Retina (tissue), 1 donor: ENCODE results near the gene EPHB4.
"Not testable (repeated sequence)": the region's sequence is repeated elsewhere in the genome, so short reads cannot be mapped to it uniquely, and the experiment has no call there.

Experiments
- DNase-seq: peaks from one replicate; pipeline ENCODE4 v3.0.0-alpha.2; 2016

The EPHB4 gene

GRCh38 chr7:100783804-100784203 lies 43.5 kb downstream of the EPHB4 start:
- DNase-seq = no peak

DNA sequence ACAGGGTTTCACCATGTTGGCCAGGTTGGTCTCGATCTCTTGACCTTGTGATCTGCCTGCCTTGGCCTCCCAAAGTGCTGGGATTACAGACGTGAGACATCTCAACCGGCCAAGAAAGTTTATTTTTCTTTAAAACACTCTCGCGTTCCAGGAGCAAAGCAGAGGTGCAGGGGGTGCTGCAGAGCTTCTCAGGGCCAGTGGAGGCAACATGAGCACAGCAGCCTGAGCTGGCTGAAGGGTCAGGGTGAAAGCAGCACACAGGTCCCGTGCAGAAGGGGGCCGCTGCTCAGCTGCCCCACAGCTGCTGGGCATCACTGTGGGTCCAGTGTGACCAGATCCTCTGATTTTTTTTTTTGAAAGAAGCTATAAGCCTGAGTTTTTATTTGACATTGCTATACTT lies 46.1 kb downstream of the EPHB4 start:
- no peak for DNase-seq

GRCh38 chr7:100779359-100779758 lies 48.0 kb downstream of the EPHB4 start:
- DNase-seq = no peak

- DNase-seq = no peak
Measured at GRCh38 chr7:100778061-100778621, 49.2 kb downstream of the EPHB4 start.

DNA sequence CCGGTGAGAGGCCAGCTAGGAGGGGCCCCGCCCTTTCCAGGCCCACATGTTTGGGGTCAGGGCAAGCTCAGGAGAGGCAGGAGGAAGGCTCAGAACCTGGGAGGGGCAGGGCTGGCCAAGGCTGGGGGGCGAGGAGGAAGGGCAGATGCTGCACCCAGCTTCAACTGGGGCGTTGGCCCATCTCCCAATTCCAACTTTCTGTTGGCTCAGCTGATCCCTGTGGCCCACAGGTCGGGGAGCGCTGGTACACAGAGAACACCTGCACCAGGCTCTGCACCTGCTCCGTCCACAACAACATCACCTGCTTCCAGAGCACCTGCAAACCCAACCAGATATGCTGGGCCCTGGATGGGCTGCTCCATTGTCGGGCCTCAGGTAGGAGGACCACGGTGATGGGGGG lies 53.8 kb downstream of the EPHB4 start:
- no peak for DNase-seq

- DNase-seq = no peak
Measured at GRCh38 chr7:100768784-100769183, 58.5 kb downstream of the EPHB4 start.

GRCh38 chr7:100765250-100765649 lies 62.1 kb downstream of the EPHB4 start:
- DNase-seq = no peak

- DNase-seq = no peak
Measured at GRCh38 chr7:100764841-100765240, 62.5 kb downstream of the EPHB4 start.

- DNase-seq = no peak
Measured at GRCh38 chr7:100763556-100764140, 63.7 kb downstream of the EPHB4 start.

DNA sequence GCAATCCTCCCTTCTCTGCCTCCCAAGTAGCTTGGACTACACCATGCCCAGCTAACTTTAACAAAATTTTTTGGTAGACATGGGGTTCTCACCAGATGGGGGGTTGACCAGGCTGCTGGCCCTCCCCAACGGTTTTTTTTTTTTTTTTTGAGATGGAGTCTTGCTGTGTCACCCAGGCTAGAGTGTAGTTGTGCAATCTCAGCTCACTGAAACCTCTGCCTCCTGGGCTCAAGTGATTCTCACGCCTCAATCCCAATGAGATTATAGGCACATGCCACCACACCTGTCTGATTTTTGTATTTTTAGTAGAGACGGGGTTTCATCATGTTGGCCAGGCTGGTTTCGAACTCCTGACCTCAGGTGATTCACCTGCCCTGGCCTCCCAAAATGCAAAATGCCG lies 64.5 kb downstream of the EPHB4 start:
- DNase-seq = not testable (repeated sequence)

- no peak for DNase-seq
Measured at GRCh38 chr7:100759357-100760171, 67.8 kb downstream of the EPHB4 start.

GRCh38 chr7:100753750-100754149 lies 73.6 kb downstream of the EPHB4 start:
- DNase-seq = no peak

- no peak for DNase-seq
Measured at GRCh38 chr7:100752994-100753393, 74.3 kb downstream of the EPHB4 start.
